Measurements from ENCODE around the gene LRRC4.

DNA sequence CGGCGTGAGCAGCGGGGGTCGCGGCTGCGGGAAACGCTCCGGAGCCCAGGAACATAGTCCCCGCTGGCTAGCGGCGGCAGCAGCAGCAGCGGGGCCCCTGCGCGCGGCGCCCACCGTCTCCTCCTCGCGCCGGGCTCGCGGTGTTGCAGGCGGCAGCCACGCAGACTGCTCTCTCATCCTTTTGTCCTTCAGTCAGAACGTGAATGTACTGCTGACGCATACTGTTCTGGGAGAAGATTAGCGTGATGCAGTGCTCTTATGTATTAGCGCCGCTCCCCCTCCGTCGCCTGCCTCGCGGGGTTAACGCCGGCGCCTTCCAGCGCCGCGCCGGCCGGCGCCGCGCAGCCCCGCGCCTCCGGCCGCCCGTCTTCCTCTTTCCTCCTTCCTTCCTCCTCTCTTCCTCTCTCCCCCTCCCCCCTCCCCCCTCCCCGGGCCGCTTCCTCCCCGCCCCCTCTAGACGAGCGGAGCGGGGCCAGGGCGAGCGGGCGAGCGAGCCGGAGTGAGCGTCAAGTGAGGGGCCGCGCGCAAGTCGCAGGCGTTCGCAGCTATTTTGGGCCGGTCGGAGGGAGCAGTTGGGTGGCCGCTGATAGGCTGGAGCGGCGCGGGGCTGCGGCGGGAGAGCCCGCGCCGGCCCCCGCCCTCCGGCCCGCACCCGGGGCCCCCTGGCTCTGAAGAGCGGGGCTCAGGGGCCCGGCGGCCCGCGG, 816 bp upstream of the LRRC4 start:
- TF ChIP-seq POLR2A (IDR thresholded peaks at IDR 0.05) = no peak
- no peak for TF ChIP-seq POLR2AphosphoS5 (IDR thresholded peaks at IDR 0.05)

All from prostate gland (tissue), 1 donor.